Measurements from ENCODE around the gene NADSYN1. TPM values are rescaled to one million over a fixed set of nuclear protein-coding genes. Genes with fewer than 3 reads are reported as not detected.

Gene NADSYN1
- total RNA-seq, 1 donor from 2014 or later: 87.9 TPM

DNA sequence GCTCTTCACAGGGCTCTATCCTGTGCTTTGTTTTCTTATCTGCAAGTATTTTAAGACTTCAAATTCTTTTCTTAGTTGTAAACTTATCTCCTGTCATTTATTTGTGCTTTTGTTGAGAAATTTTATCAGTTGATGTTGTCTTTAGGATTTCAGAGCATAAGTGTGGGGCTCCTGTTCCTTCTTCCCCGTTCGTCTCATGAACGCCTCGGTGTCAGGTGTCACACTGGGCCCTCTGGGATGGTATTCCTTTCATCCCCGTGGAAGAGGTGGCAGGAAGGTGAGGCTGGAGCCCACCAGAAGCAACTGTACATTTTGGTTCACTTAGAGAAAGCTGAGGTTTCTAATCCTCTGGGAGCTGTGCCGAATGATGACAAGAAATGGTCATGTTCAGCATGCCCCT is 17.9 kb downstream of the NADSYN1 start:
- peaks cover 6% of the 10 kb centered on the region for H3K9me3 Mint-ChIP-seq (ENCODE audit: unreplicated experiment)
- H4K20me1 ChIP-seq (ENCODE audit: insufficient read depth, low read length): peaks cover 6% of the 10 kb centered on the region
- no peaks in the 10 kb centered on the region for H3K79me2 ChIP-seq (ENCODE audit: insufficient read depth, low read length)
- H2AFZ ChIP-seq (ENCODE audit: low read depth, low read length): no peak overlapping the region
- no peak overlapping the region for H3K4me3 ChIP-seq (ENCODE audit: insufficient read depth, low read depth, low read length)
- H3K27me3 ChIP-seq (ENCODE audit: insufficient read depth, low read length): no peaks in the 10 kb centered on the region
- peaks cover 24% of the 10 kb centered on the region for H3K36me3 Mint-ChIP-seq (ENCODE audit: low read depth, unreplicated experiment)
- no peak overlapping the region for H3K4me3 Mint-ChIP-seq (ENCODE audit: unreplicated experiment)
- TF ChIP-seq, protein P1, sequence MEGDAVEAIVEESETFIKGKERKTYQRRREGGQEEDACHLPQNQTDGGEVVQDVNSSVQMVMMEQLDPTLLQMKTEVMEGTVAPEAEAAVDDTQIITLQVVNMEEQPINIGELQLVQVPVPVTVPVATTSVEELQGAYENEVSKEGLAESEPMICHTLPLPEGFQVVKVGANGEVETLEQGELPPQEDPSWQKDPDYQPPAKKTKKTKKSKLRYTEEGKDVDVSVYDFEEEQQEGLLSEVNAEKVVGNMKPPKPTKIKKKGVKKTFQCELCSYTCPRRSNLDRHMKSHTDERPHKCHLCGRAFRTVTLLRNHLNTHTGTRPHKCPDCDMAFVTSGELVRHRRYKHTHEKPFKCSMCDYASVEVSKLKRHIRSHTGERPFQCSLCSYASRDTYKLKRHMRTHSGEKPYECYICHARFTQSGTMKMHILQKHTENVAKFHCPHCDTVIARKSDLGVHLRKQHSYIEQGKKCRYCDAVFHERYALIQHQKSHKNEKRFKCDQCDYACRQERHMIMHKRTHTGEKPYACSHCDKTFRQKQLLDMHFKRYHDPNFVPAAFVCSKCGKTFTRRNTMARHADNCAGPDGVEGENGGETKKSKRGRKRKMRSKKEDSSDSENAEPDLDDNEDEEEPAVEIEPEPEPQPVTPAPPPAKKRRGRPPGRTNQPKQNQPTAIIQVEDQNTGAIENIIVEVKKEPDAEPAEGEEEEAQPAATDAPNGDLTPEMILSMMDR (IDR thresholded peaks at IDR 0.05; ENCODE audit: insufficient read depth, low read depth, low read length): no peak
- TF ChIP-seq EZH2 (IDR thresholded peaks at IDR 0.05; ENCODE audit: insufficient read depth, low read length): no peak
- H3K9ac ChIP-seq (ENCODE audit: low read length): no peak overlapping the region
- no peaks in the 10 kb centered on the region for H3K4me1 ChIP-seq (ENCODE audit: insufficient read depth, low read length)
- H3K4me1 Mint-ChIP-seq (ENCODE audit: low read depth, unreplicated experiment): no peaks in the 10 kb centered on the region
- no peak overlapping the region for H3K27ac ChIP-seq (ENCODE audit: low read depth, low read length)
- H3K36me3 ChIP-seq (ENCODE audit: insufficient read depth, low read length): peaks cover 2% of the 10 kb centered on the region
- no peaks in the 10 kb centered on the region for H3K9me3 ChIP-seq (ENCODE audit: insufficient read depth, low read depth, low read length)
- DNase-seq (ENCODE audit: low read depth): no peak
- no peaks in the 10 kb centered on the region for H3K27me3 Mint-ChIP-seq (ENCODE audit: low read depth, unreplicated experiment)
- H3K4me2 ChIP-seq (ENCODE audit: low read length): no peak overlapping the region
- FAIRE-seq: no peak
- no peak overlapping the region for H3K27ac Mint-ChIP-seq (ENCODE audit: unreplicated experiment)

DNA sequence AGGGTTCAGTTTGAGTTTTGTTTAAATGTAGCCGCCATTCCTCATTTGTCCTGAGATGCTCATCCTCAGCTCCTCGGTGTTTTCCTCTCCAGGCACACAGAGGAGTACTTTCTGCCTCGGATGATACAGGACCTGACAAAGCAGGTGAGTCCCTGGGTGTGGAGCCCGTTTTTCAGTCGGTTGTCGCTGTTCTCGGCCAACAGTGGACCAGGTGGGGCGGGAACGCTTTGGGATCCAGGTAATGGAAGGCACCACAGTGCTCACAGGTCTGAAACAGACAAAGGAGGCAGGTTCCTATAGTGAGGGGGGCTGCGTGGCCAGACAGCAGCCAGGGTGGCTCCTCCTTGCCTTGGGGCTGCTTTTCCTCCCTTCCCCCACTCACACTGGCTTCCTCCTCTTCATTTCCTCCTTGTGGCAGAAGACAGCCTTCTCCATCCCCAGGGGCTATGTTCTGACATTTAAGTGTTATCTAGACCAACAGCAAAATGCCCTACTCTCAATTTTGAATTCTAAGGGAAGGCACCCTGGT is 19.4 kb downstream of the NADSYN1 start:
- Histone ChIP-seq H3K27ac (ENCODE audit: low read depth, low read length) (no peak overlapping the region), H3K4me1 (ENCODE audit: insufficient read depth, low read length) (no peaks in the 10 kb centered on the region), H3K4me2 (ENCODE audit: low read length) (no peak overlapping the region), H2AFZ (ENCODE audit: low read depth, low read length) (no peak overlapping the region), H4K20me1 (ENCODE audit: insufficient read depth, low read length) (no peaks in the 10 kb centered on the region), H3K36me3 (ENCODE audit: insufficient read depth, low read length) (peaks cover 2% of the 10 kb centered on the region), H3K79me2 (ENCODE audit: insufficient read depth, low read length) (no peaks in the 10 kb centered on the region), H3K27me3 (ENCODE audit: insufficient read depth, low read length) (no peaks in the 10 kb centered on the region), H3K9ac (ENCODE audit: low read length) (no peak overlapping the region), H3K4me3 (ENCODE audit: insufficient read depth, low read depth, low read length) (no peak overlapping the region), H3K9me3 (ENCODE audit: insufficient read depth, low read depth, low read length) (no peaks in the 10 kb centered on the region)
- FAIRE-seq (no peak), DNase-seq (ENCODE audit: low read depth) (no peak)
- Mint-ChIP-seq H3K36me3 (ENCODE audit: low read depth, unreplicated experiment) (peaks cover 21% of the 10 kb centered on the region), H3K9me3 (ENCODE audit: unreplicated experiment) (peaks cover 6% of the 10 kb centered on the region), H3K27me3 (ENCODE audit: low read depth, unreplicated experiment) (no peaks in the 10 kb centered on the region), H3K27ac (ENCODE audit: unreplicated experiment) (no peak overlapping the region), H3K4me1 (ENCODE audit: low read depth, unreplicated experiment) (no peaks in the 10 kb centered on the region), H3K4me3 (ENCODE audit: unreplicated experiment) (no peak overlapping the region)
- no peak for TF ChIP-seq EZH2 (IDR thresholded peaks at IDR 0.05; ENCODE audit: insufficient read depth, low read length)
- TF ChIP-seq, protein P1 (IDR thresholded peaks at IDR 0.05; ENCODE audit: insufficient read depth, low read depth, low read length): no peak

DNA sequence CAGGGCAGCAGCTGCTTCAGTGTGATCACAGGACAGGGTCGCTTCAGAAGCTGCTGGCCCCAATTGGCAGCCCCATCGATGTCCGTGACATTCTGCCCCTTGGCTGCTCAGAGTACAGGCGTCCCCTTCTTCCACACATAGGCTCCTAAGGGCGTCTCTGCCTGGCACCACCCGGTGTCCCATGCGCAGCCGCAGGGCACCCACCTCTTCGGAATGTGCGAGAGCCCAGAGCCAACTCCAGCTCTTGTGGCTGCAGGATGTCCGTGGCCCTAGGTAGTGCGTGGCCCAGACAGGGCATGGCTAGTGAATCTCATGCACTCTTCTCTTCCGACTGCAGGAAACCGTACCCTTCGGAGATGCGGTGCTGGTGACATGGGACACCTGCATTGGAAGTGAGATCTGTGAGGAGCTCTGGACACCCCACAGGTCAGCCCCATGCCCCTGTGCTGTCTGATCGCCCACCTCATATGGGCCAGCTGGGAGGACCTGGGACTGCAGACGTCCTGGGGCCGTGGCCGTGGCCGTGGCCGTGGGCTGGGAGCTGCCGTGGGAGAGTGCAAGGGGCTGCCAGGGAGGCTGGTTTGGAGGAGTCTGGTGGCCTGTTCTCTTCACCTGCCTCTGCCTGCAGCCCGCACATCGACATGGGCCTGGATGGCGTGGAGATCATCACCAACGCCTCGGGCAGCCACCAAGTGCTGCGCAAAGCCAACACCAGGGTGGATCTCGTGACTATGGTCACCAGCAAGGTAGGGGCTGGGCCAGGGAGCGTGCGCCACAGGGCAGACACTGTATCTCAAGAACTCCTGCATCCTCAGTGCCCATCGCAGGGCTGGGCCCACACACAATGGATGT is 20.2 kb downstream of the NADSYN1 start:
- Mint-ChIP-seq H3K4me3 (ENCODE audit: unreplicated experiment) (no peak overlapping the region), H3K9me3 (ENCODE audit: unreplicated experiment) (peaks cover 6% of the 10 kb centered on the region), H3K27ac (ENCODE audit: unreplicated experiment) (no peak overlapping the region), H3K36me3 (ENCODE audit: low read depth, unreplicated experiment) (peaks cover 23% of the 10 kb centered on the region), H3K4me1 (ENCODE audit: low read depth, unreplicated experiment) (no peaks in the 10 kb centered on the region), H3K27me3 (ENCODE audit: low read depth, unreplicated experiment) (no peaks in the 10 kb centered on the region)
- peaks cover 2% of the 10 kb centered on the region for H3K36me3 ChIP-seq (ENCODE audit: insufficient read depth, low read length)
- H2AFZ ChIP-seq (ENCODE audit: low read depth, low read length): no peak overlapping the region
- DNase-seq (ENCODE audit: low read depth): no peak
- no peaks in the 10 kb centered on the region for H3K9me3 ChIP-seq (ENCODE audit: insufficient read depth, low read depth, low read length)
- H3K27me3 ChIP-seq (ENCODE audit: insufficient read depth, low read length): no peaks in the 10 kb centered on the region
- no peak overlapping the region for H3K9ac ChIP-seq (ENCODE audit: low read length)
- H3K79me2 ChIP-seq (ENCODE audit: insufficient read depth, low read length): no peaks in the 10 kb centered on the region
- H3K27ac ChIP-seq (ENCODE audit: low read depth, low read length): no peak overlapping the region
- no peak for TF ChIP-seq EZH2 (IDR thresholded peaks at IDR 0.05; ENCODE audit: insufficient read depth, low read length)
- TF ChIP-seq, protein P1 (IDR thresholded peaks at IDR 0.05; ENCODE audit: insufficient read depth, low read depth, low read length): no peak
- H3K4me3 ChIP-seq (ENCODE audit: insufficient read depth, low read depth, low read length): no peak overlapping the region
- H3K4me1 ChIP-seq (ENCODE audit: insufficient read depth, low read length): no peaks in the 10 kb centered on the region
- FAIRE-seq: no peak
- no peaks in the 10 kb centered on the region for H4K20me1 ChIP-seq (ENCODE audit: insufficient read depth, low read length)
- H3K4me2 ChIP-seq (ENCODE audit: low read length): no peak overlapping the region

Measured in astrocyte (in vitro differentiated cells and primary cell).